Stomach (tissue), 9 donors: ENCODE data around the gene TMCO4. TPM values are rescaled to one million over a fixed set of nuclear protein-coding genes. Genes with fewer than 3 reads are reported as not detected.

Experiments used
- DNase-seq, 2 donors: peaks; one replicate each; pipeline versions ENCODE4 v3.0.0 to v3.0.0-alpha.2; 2013 to 2019
- H3K27ac ChIP-seq, 5 donors: fragments of 200-600 bp in 4 of 5; sonication (generic) in 4 of 5; one replicate each; pipeline ENCODE4 v1.5.1; 2013 to 2019; ENCODE audit warnings: mild to moderate bottlenecking in 1 of 5, moderate library complexity in 1 of 5
- H3K27me3 ChIP-seq, 3 donors: fragments of 200-600 bp; sonication (generic); one replicate each; pipeline ENCODE4 v1.5.1; 2017 to 2019; ENCODE audit warnings: mixed run types in 1 of 3
- H3K36me3 ChIP-seq, 4 donors: fragments of 200-600 bp; sonication (generic); 1 replicate in 3 of 4; 2 replicates in 1 of 4; pipeline ENCODE4 v1.5.1; 2016 to 2019
- H3K4me1 ChIP-seq, 4 donors: fragments of 200-600 bp; sonication (generic); one replicate each; pipeline ENCODE4 v1.5.1; 2016 to 2019
- H3K4me3 ChIP-seq, 4 donors: fragments of 200-600 bp; sonication (generic) in 3 of 4; one replicate each; pipeline ENCODE4 v1.5.1; 2016 to 2019; ENCODE audit warnings: mild to moderate bottlenecking in 1 of 4
- H3K9me3 ChIP-seq, 4 donors: fragments of 200-600 bp; sonication (generic); one replicate each; pipeline ENCODE4 v1.5.1; 2016 to 2019
- CTCF ChIP-seq, 7 experiments: fragments of 450-650 bp in 4 of 7; fragments of 200-600 bp in 3 of 7; sonication (generic) in 3 of 7; IDR thresholded peaks; one replicate each; pipeline ENCODE4 v1.5.1; 2016 to 2019; ENCODE audit warnings: antibody characterized with exemption in 7 of 7, control low read depth in 2 of 7, mild to moderate bottlenecking in 1 of 7
- EP300 ChIP-seq: sonication (generic); formaldehyde crosslinking; IDR thresholded peaks from one replicate; pipeline ENCODE4 v1.6.1; 2017; ENCODE audit warnings: antibody characterized with exemption
- POLR2A ChIP-seq, 4 donors: fragments of 450-650 bp; IDR thresholded peaks; one replicate each; pipeline ENCODE4 v1.6.1; 2016; ENCODE audit warnings: antibody characterized with exemption in 4 of 4, control low read depth in 2 of 4, mild to moderate bottlenecking in 1 of 4, moderate library complexity in 1 of 4
- POLR2AphosphoS5 ChIP-seq, 3 donors: sonication (generic); formaldehyde crosslinking; IDR thresholded peaks; one replicate each; pipeline ENCODE4 v1.6.1; 2016; ENCODE audit warnings: antibody characterized with exemption in 3 of 3
- WGBS, 5 donors: extraction: QIAGEN DNeasy Blood & Tissue Kit in 3 of 5; methylation state at CpG; one replicate each; pipeline versions ENCODE4 v1.1.5 to v1.1.7; 2013 to 2018; 5-methylcytosine and 5-hydroxymethylcytosine counted together
- intact Hi-C: fragments of 100-400 bp; cut with DNase I; formaldehyde crosslinking; loops from one replicate; pipeline ENCODE4 v1.15.1; 2023; ENCODE audit warnings: low total_unique reads
- polyA plus RNA-seq, 3 donors: library from polyadenylated mRNA; stranded (reverse); fragments of 200-250 nt; gene quantifications; one replicate each; pipeline ENCODE4 v1.2.3, GENCODE V29; 2013
- total RNA-seq, 5 donors: library from RNA; depleted of rRNA; stranded (reverse); fragments of >200 nt; gene quantifications; one replicate each; pipeline versions ENCODE4 v1.1.0 to v1.2.3, GENCODE V29; 2014 to 2016
- donor health status: healthy with polysubstance abuse.
- donor health status: Bipolar disorder and iron deficiency.
- donor health status: healthy.

The TMCO4 gene
- total and polyA plus RNA-seq, 8 donors, result 5.3 to 326 (median 24.2) TPM

DNA sequence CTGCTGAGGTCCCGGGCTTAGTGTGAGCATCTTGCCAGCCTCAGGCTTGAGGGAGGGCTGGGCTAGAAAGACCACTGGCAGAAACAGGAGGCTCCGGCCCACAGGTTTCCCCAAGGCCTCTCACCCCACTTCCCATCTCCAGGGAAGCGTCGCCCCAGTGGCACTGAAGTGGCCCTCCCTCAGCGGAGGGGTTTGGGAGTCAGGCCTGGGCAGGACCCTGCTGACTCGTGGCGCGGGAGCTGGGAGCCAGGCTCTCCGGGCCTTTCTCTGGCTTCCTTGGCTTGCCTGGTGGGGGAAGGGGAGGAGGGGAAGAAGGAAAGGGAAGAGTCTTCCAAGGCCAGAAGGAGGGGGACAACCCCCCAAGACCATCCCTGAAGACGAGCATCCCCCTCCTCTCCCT lies 142.2 kb downstream of the TMCO4 start:
- H3K4me3 ChIP-seq, result no peak overlapping the region
- H3K36me3 ChIP-seq, result peaks cover 5 to 44% (median 39%) of the 10 kb centered on the region in 4 donors
- intact Hi-C loops, result loop anchor here (10.0 kb wide), 2 partner anchors 283 to 313 kb away; no protein-coding TSS in a partner anchor
- peaks cover 4 to 35% (median 30%) of the 10 kb centered on the region in 4 donors for H3K4me1 ChIP-seq
- no peak for TF ChIP-seq POLR2A (IDR thresholded peaks at IDR 0.05)
- no peak for TF ChIP-seq CTCF (IDR thresholded peaks at IDR 0.05)
- no peak for TF ChIP-seq POLR2AphosphoS5 (IDR thresholded peaks at IDR 0.05)
- TF ChIP-seq EP300, result no peak
- DNase-seq, result no peak
- H3K9me3 ChIP-seq, result no peaks in the 10 kb centered on the region
- peaks cover 0 to 15% (median 0%) of the 10 kb centered on the region in 3 donors for H3K27me3 ChIP-seq
- no peak overlapping the region for H3K27ac ChIP-seq
- WGBS, 5 donors, result 86 to 94% (median 90%) methylated on average over 7 to 10 of the region's 10 CpGs

DNA sequence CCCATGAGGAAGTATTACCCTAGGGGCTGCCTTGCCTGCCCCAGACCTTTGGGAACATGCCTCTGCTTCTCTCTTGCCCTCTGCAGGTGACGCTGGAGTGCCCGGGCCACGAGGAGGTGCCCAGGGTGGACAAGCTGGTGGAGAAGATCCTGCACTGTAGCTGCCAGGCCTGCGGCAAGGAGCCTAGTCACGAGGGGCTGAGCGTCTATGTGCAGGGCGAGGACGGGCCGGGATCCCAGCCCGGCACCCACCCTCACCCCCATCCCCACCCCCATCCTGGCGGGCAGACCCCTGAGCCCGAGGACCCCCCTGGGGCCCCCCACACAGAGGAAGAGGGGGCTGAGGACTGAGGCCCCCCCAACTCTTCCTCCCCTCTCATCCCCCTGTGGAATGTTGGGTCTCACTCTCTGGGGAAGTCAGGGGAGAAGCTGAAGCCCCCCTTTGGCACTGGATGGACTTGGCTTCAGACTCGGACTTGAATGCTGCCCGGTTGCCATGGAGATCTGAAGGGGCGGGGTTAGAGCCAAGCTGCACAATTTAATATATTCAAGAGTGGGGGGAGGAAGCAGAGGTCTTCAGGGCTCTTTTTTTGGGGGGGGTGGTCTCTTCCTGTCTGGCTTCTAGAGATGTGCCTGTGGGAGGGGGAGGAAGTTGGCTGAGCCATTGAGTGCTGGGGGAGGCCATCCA lies 142.8 kb downstream of the TMCO4 start:
- no peak overlapping the region for H3K27ac ChIP-seq
- no peaks in the 10 kb centered on the region for H3K9me3 ChIP-seq
- no peak for DNase-seq
- peaks cover 5 to 44% (median 39%) of the 10 kb centered on the region in 4 donors for H3K36me3 ChIP-seq
- peaks cover 0 to 10% (median 0%) of the 10 kb centered on the region in 3 donors for H3K27me3 ChIP-seq
- WGBS, 5 donors, result 30 to 87% (median 86%) methylated on average over 3 to 15 of the region's 15 CpGs
- H3K4me3 ChIP-seq, result no peak overlapping the region
- peaks cover 4 to 38% (median 35%) of the 10 kb centered on the region in 4 donors for H3K4me1 ChIP-seq
- intact Hi-C loops, result loop anchor here (10.0 kb wide), 2 partner anchors 282 to 312 kb away; no protein-coding TSS in a partner anchor
- TF ChIP-seq POLR2AphosphoS5 (IDR thresholded peaks at IDR 0.05) (no peak), POLR2A (IDR thresholded peaks at IDR 0.05) (no peak), EP300 (no peak), CTCF (IDR thresholded peaks at IDR 0.05) (no peak)

DNA sequence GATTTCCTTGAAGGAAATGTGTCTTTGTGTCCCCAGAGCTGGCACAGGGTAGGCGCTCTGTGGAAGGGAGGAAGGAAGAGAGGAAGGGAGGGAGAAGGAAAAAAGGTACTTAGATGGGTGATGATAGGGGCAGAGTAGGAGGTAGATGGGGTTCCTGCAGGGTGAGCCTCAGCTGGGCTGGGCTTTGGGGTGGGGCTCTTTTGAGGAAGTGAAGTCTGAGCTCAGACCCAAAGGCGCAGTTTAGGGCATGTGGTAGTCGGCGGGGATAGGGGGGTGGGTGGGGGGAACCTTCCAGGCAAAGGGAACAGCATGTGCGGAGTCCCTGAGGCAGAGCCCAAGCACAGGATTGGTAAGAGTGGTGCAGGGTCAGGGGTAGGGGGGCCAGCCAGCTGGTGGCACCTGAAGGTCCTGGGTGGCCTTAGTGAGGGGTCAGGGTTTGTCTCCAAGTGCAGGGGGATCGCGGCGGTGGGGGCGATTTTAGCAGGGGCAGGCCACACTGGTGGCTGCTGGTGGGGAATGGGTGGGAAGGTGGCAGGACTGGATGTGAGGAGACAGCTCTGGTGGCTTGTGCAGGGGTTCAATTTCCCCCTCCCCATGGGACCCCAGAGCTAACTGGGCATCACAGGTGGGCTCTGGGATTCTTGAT lies 143.5 kb downstream of the TMCO4 start:
- intact Hi-C loops, result loop anchor here (10.0 kb wide), 2 partner anchors 281 to 311 kb away; no protein-coding TSS in a partner anchor
- H3K36me3 ChIP-seq, result peaks cover 5 to 44% (median 39%) of the 10 kb centered on the region in 4 donors
- no peak for DNase-seq
- H3K27me3 ChIP-seq, result peaks cover 0 to 5% (median 0%) of the 10 kb centered on the region in 3 donors
- H3K27ac ChIP-seq, result no peak overlapping the region
- H3K4me1 ChIP-seq, result peaks cover 8 to 45% (median 41%) of the 10 kb centered on the region in 4 donors
- TF ChIP-seq EP300 (no peak), POLR2A (IDR thresholded peaks at IDR 0.05) (no peak)
- H3K9me3 ChIP-seq, result no peaks in the 10 kb centered on the region
- WGBS, 5 donors, result 85 to 90% (median 89%) methylated on average over 5 to 9 of the region's 9 CpGs
- H3K4me3 ChIP-seq, result no peak overlapping the region

- intact Hi-C loops, result loop anchor here (10.0 kb wide), 2 partner anchors 281 to 311 kb away; no protein-coding TSS in a partner anchor
- H3K4me3 ChIP-seq, result no peak overlapping the region
- H3K4me1 ChIP-seq, result peaks cover 14 to 51% (median 47%) of the 10 kb centered on the region in 4 donors
- no peaks in the 10 kb centered on the region for H3K27me3 ChIP-seq
- no peak for DNase-seq
- H3K36me3 ChIP-seq, result peaks cover 5 to 44% (median 39%) of the 10 kb centered on the region in 4 donors
- 88 to 93% (median 93%) methylated on average over 8 of the region's 8 CpGs for WGBS, 5 donors
- H3K9me3 ChIP-seq, result no peaks in the 10 kb centered on the region
- H3K27ac ChIP-seq, result peak overlapping the region in 2 of 5 donors; percentile 22 to 50
- TF ChIP-seq POLR2AphosphoS5 (IDR thresholded peaks at IDR 0.05), result no peak
- TF ChIP-seq CTCF (IDR thresholded peaks at IDR 0.05), result no peak
- TF ChIP-seq EP300, result no peak
- no peak for TF ChIP-seq POLR2A (IDR thresholded peaks at IDR 0.05)
Observed at GRCh38 chr1:19655718-19656080, 144.0 kb downstream of the TMCO4 start.
